Stimulated activated effector memory CD8-positive, alpha-beta T cell treated with anti-CD3 and anti-CD28 coated beads, Interleukin-12 subunit alpha, Interleukin-12 subunit beta, amount 100 ng/mL, for 72 hours (primary cell): ENCODE measurements around the gene MYOG.

Experiments used
- ATAC-seq: fragments of 150-1000 bp; cut with Tn5 transposase; 2 replicates; pipeline ENCODE4 v1.10.0; 2021
- DNase-seq, 2 donors: peaks; one replicate each; pipeline ENCODE4 v3.0.0; 2021 to 2022; ENCODE audit warnings: low spot score in 2 of 2
- H3K27ac Mint-ChIP-seq: one replicate; pipeline ENCODE4 v1.8.0; 2022; ENCODE audit warnings: mild to moderate bottlenecking, mixed read lengths
- H3K36me3 Mint-ChIP-seq: one replicate; pipeline ENCODE4 v1.8.0; 2022; ENCODE audit warnings: mild to moderate bottlenecking, mixed read lengths
- H3K4me1 Mint-ChIP-seq: one replicate; pipeline ENCODE4 v1.8.0; 2022; ENCODE audit warnings: mixed read lengths
- H3K4me3 Mint-ChIP-seq: one replicate; pipeline ENCODE4 v1.8.0; 2022; ENCODE audit warnings: mild to moderate bottlenecking, mixed read lengths
- H3K9me3 Mint-ChIP-seq: one replicate; pipeline ENCODE4 v1.8.0; 2022; ENCODE audit warnings: mixed read lengths

MYOG gene

DNA sequence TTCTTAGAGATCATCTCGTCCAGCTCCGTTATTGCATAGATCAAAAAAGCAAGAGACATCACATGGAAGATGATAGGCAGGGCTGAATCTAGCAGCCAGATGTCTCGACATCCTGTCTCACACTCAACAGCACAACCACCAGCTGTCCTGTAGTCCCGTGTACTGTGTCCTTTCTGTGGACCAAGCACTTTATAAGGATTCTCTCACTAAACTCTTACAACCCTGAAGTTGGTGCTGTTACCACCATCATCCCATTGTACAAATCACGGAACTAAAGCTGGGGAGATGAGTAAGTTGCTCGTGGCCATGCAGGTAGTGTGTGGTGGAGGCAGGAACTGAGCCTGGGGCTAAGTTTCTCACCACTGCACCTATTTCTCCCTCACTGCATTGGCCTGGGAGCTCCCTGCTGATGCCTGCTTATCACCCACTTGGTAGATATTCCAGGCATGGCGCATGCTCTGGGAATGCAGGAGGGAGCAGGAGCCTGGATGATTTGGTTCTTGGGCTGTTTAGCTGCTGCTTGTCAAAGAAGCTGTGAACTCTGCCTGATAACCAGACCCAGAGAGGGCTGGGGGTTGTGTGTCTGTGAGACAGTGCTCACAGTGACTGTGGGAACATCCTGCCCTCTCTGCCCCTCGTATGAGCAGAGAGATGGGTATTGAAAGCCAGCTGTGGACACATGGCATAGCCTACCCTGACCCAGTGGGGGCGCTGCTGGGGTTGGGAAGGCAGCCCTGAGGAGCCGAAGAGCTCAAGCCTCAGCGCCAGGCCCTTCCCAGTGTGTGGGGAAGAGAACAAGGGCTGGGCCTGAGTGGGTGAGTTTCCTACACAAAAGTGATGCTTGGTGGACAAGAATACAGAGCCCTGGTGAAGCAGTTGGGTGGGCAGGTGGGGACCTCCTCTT is 46.0 kb downstream of the MYOG start:
- Mint-ChIP-seq H3K4me3 (no peak overlapping the region), H3K36me3 (peaks cover 39% of the 10 kb centered on the region), H3K9me3 (no peaks in the 10 kb centered on the region), H3K4me1 (peaks cover 28% of the 10 kb centered on the region), H3K27ac (no peak overlapping the region)
- DNase-seq, result no peak
- ATAC-seq, result no peak

DNA sequence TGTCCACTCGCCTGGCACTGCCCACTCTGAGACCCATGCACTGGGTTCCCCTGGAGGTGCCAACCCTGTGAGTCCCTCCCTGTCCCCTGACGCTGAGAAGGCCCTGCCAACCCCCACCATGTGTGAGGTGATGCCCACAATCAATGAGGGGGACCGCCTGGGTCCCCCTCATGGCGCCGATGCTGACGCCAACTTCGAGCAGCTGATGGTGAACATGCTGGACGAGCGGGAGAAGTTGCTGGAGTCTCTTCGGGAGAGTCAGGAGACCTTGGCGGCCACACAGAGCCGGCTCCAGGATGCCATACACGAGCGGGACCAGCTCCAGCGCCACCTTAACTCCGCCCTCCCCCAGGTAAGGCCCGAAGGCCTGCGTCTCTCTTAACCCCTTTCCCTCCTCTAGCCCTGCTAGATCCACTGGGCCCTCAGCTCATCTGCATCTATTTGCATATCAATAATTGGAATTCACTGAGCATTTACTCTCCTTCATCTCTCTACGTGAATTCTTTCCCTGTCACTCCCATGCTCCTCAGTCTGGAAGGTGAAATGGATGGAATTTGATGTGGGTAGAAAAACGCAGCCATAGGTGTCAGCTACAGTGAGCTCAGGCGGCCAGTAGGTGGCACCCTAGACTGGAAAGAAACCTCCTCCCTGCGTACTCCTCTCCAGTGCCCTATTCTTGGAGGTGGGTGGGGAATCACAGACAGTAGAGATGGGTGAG is 46.8 kb downstream of the MYOG start:
- peaks cover 28% of the 10 kb centered on the region for H3K4me1 Mint-ChIP-seq
- no peaks in the 10 kb centered on the region for H3K9me3 Mint-ChIP-seq
- H3K36me3 Mint-ChIP-seq, result peaks cover 36% of the 10 kb centered on the region
- H3K27ac Mint-ChIP-seq, result no peak overlapping the region
- ATAC-seq, result peak; percentile 66
- H3K4me3 Mint-ChIP-seq, result no peak overlapping the region
- peak; percentile 35 to 79 for DNase-seq

DNA sequence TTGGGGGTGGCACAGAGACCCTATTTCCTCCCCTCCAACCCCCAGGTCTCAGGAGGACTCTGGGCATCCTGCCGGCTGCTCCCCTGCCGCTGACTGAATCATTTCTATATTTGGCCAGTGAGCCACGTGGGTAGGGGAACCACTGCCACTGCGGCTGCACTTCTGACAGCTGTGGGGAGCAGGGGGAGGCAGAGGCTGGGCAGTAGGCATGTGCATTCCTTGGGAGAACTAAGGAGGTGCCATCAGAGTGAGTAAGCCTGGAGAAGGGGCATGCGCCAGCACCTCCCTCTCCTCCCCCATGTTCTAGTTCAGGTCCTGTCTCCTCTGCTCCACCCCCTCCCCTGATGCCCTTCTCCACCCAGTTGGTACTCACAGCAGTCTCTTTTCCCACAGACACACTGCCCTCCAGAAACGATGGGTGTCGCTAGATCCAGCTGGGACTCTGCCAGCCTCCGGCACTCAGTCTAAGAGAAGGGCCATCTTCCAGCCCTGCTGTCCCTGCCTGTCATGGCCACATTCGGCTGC is 47.5 kb downstream of the MYOG start:
- Mint-ChIP-seq H3K4me3 (no peak overlapping the region), H3K36me3 (peaks cover 31% of the 10 kb centered on the region), H3K9me3 (no peaks in the 10 kb centered on the region), H3K27ac (no peak overlapping the region), H3K4me1 (peaks cover 28% of the 10 kb centered on the region)
- ATAC-seq, result peak; percentile 66
- DNase-seq, result no peak

DNA sequence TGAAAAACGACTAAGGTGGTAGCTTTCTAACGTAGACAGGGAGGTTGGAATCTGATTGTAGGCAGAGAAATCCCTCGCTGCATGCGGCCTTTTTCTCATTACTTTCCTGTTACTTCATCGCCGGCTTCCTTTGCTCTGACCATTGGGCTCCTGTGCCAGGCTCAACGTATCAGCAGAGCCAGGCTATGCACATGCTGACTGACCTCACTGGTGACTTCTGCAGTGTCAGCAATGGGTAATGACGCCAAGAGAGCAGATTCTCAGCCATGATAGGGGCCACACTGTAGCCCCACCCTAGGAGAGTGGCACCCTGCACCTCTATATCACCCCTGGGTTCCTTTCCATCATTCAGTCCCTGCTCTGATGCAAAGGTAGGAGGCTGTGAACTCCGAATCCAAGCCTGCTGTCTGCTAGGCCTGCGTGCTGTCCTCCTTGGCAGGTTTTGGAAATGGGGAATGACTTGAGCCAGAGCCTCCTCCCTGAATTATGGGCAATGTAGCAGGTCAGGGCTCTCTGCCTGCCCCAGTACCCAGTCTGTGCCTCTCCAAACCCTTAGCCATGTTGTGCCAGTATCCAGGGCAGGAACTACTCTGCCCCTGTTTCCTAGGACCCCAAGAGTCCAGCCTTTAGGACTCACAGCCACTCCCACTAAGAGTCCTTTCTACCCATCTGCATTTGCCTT is 48.2 kb downstream of the MYOG start:
- Mint-ChIP-seq H3K9me3 (no peaks in the 10 kb centered on the region), H3K36me3 (peaks cover 27% of the 10 kb centered on the region), H3K4me3 (no peak overlapping the region), H3K27ac (no peak overlapping the region), H3K4me1 (peaks cover 28% of the 10 kb centered on the region)
- DNase-seq, result no peak
- ATAC-seq, result no peak

DNA sequence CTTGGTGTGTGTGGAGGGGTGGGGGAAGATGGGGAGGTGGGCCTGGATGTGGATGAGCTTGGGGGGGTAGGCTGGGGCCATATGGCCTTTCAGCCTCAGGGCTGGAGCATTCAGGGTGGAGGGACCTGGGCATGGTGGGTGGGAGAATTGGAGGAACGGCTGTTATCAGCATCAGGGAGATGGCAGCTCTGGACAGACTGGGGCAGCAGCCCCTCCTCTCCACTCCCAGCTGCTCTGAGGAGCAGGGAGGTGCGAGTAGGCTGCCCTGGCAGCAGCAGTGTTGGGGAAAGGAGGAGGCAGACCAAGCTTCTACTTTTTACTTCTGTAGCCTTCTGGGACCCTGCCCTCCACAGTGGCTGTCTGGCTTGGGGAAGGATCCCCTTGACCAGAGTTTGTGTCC is 49.3 kb downstream of the MYOG start:
- H3K27ac Mint-ChIP-seq, result no peak overlapping the region
- H3K4me3 Mint-ChIP-seq, result no peak overlapping the region
- DNase-seq (no peak), ATAC-seq (no peak)
- H3K4me1 Mint-ChIP-seq, result peaks cover 28% of the 10 kb centered on the region
- H3K36me3 Mint-ChIP-seq, result peaks cover 22% of the 10 kb centered on the region
- no peaks in the 10 kb centered on the region for H3K9me3 Mint-ChIP-seq

DNA sequence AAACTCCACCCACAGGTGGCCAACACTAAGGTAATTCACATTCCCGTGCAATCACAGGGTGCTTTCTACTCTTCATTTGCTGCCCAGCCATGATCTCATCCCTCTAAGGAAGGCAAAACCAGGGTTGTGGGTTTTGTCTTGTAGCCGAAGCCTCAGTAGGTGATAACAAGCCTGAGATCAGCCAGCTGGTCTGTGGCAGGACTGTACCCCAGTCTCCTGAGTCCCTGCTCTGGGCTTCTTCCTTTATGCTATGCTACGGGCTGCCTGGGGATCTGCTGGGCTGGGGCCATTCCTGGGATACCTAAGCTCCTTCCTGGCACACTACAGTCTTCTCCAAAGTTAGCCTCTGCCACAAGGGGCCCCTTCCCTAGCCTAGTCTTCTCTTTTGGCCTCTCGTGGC is 49.7 kb downstream of the MYOG start:
- ATAC-seq (no peak), DNase-seq (no peak)
- Mint-ChIP-seq H3K4me3 (no peak overlapping the region), H3K27ac (no peak overlapping the region), H3K4me1 (peaks cover 28% of the 10 kb centered on the region), H3K9me3 (no peaks in the 10 kb centered on the region), H3K36me3 (peaks cover 22% of the 10 kb centered on the region)

DNA sequence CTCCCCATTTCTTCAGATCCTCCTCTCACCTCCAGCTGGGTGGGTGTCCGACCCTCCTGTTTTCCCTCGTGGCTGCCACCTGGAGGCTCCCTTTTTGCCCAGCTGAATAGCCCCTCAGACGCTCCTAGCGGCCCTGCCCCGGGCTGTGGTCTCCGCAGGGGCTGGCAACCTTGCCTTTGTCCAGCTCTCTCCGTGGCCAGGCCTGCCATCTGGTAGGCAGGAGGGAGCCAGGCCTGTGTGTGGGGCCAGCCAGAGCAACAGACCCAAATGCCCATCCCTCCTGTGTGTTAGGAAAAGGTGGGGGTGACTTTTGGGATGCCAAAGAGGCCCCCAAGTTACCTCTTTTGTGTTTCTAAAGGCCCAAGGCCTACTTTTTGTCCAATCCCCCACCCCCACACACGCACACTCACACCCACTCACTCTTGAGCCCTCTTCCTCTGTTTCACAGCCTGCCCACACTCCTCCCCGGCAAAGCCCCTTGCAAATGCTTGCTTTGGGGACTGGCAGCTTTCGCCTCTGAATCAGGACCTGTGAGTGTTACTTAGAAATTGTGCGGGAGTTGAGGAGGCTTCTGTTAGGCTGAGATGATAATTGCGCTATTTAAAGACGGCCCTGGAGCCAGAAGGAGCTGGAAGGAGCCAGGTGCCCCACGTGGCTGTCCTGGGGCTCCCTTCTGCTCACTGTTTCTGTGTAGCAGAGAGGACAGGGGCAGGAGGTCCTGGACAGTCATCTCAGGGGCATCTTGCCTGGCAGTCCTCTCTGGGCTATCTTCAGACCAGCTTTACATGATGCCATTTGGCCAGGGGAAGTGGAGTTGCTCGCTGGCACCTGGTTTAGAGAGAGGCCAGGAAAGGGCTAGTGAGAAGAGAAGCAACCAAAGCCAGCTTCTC is 50.5 kb downstream of the MYOG start:
- peaks cover 28% of the 10 kb centered on the region for H3K4me1 Mint-ChIP-seq
- no peak overlapping the region for H3K4me3 Mint-ChIP-seq
- no peaks in the 10 kb centered on the region for H3K9me3 Mint-ChIP-seq
- H3K27ac Mint-ChIP-seq, result no peak overlapping the region
- H3K36me3 Mint-ChIP-seq, result peaks cover 22% of the 10 kb centered on the region
- DNase-seq (no peak), ATAC-seq (no peak)

DNA sequence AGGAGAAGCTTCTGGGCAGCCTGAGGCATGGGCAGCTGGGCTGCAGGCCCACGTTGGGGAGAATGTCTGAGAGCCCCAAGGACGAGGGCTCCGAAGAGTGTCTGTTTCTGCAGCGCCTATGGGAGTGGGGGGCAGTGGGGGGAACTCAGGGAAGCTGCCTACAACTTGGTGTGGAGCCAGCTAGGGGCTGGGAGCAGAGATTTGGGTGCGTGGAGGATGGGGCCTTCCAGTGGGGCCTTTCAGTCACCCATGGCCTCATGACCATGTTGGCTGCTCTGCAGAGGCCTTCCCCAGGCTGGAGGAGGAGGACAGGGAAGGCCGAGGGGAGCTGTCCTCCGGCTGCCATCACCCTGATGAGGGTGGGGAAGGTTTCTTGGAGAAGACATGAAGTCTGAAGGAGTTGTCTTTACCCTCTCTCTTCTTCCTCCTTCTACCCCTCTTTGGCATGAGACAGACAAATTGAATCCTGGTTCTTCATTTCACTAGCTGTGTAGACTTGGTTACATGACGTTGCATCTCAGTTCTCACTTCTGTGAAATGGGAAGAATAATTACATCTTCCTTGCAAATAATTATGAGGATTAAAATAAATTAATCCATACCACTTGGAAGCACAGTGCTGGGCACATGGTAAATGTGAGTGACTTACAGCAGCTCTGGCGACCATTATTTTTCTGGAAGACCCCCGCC is 51.2 kb downstream of the MYOG start:
- Mint-ChIP-seq H3K27ac (no peak overlapping the region), H3K36me3 (peaks cover 15% of the 10 kb centered on the region), H3K4me1 (peaks cover 27% of the 10 kb centered on the region), H3K9me3 (no peaks in the 10 kb centered on the region), H3K4me3 (no peak overlapping the region)
- no peak for DNase-seq
- no peak for ATAC-seq

DNA sequence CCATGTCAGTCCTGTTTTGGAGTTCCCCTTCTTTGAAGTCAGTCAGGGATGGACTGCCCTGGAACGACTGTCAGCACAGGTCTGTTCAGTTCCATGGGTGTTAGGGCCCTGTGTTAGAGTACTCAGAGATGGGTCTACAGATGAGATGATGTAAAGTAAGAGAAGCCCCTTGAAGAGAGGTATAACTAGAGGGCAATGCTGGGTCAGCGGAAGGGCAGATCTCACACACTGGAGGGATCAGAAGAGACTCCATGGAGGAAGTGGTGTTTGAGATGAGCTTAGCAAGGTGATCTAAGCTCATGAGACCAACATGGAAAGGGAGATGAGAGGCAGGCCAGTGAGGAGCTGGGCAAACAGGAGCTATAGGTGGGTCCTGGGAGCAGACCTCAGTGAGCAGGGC is 51.9 kb downstream of the MYOG start:
- H3K4me1 Mint-ChIP-seq, result peaks cover 20% of the 10 kb centered on the region
- DNase-seq (no peak), ATAC-seq (no peak)
- no peak overlapping the region for H3K4me3 Mint-ChIP-seq
- no peaks in the 10 kb centered on the region for H3K9me3 Mint-ChIP-seq
- no peak overlapping the region for H3K27ac Mint-ChIP-seq
- H3K36me3 Mint-ChIP-seq, result peaks cover 9% of the 10 kb centered on the region

DNA sequence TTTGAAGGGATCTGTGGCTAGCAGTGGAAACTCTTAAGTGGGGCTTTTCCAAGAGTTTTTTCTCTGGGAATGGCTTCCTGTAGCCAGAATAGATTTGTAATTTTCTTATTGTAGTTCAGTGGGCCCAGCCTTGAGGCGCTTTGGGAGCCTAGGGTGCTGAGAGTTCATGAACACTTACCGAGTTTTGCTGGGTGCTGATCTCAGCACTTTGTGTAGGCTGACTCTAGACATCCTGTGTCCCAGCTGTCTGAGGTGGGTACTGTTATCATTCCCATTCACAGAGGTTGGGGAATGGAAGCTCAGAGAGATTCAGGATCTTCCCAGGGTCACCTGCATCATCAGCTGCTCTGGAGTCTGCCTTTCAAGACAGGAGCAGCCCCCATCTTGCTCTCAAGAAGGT is 52.5 kb downstream of the MYOG start:
- Mint-ChIP-seq H3K4me1 (peaks cover 19% of the 10 kb centered on the region), H3K27ac (no peak overlapping the region), H3K9me3 (no peaks in the 10 kb centered on the region), H3K36me3 (peaks cover 2% of the 10 kb centered on the region), H3K4me3 (no peak overlapping the region)
- ATAC-seq, result no peak
- no peak for DNase-seq
